Cardiac septum (tissue), 1 donor: ENCODE data around the gene OR7G3. TPM values are rescaled to one million over a fixed set of nuclear protein-coding genes. Genes with fewer than 3 reads are reported as not detected.

Source experiments
- DNase-seq: peaks from one replicate; pipeline ENCODE4 v3.0.0-alpha.2; 2020; ENCODE audit warnings: low spot score
- intact Hi-C: fragments of 100-400 bp; cut with DNase I; formaldehyde crosslinking; loops from one replicate; pipeline ENCODE4 v1.14.0; 2022
- long read RNA-seq: library from polyadenylated mRNA; unstranded; transcript quantifications from one replicate; pipeline ENCODE4 v2.0.0, GENCODE V29; 2021
- total RNA-seq: library from RNA; stranded (reverse); fragmentation: NEBNext Ultra II Directional; extraction: Animal tissue kit (Norgen Biotek cat#: 25700); gene quantifications from one replicate; pipeline ENCODE4 v1.2.1, GENCODE V29; 2021
- donor health status: DM: no; HTN: no; CAD: no.

Gene OR7G3
- not detected for total RNA-seq
- long read RNA-seq = 0 reads

DNA sequence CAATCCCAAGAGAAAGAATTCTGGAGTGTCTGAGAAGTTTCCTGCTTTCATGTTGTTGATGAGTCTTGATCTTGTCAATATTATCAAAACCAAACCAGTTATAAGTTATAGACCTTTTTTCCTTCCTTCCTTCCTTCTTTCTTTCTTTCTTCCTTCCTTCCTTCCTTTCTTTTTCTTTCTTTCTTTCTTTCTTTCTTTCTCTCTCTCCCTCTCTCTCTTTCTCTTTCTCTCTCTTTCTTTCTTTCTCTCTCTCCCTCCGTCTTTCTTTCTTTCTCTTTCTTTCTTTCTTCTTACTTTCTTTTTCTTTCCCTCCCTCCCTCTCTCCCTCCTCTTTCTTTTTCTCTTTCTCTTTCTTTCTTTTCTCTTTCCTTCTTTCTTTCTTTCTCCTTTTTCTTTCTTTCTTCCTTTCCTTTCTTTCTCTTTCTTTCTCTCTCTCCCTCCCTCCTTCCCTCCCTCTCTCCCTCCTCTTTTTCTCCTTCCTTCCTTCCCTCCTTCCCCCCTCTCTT is at the start of gene OR7G3:
Gene OR7G3, minus strand, starts transcription at position 51 of the 506 bp plus-strand sequence. Its CDS starts 0 bp downstream, at position 51.
- intact Hi-C loops = no loop called here

DNA sequence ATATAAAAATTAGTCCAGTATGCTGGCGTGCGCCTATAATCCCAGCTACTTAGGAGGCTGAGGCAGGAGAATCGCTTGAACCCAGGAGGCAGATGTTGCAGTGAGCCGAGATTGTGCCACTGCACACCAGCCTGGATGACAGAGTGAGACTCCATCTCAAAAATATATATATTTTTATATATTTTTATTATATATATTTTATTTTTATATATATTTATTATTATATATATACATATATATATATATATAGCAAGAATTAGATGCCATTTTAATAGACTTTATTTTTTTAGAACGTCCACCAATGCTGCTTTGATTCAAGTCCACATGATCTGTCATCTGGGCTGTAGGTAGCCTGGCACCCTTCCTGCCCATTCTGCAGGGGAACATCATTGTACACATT is 48.6 kb upstream of the OR7G3 start:
- no peak for DNase-seq
- intact Hi-C loops = no loop called here

More for the DNA sequence above, at the start of gene OR7G3:
- no peak for DNase-seq

DNA sequence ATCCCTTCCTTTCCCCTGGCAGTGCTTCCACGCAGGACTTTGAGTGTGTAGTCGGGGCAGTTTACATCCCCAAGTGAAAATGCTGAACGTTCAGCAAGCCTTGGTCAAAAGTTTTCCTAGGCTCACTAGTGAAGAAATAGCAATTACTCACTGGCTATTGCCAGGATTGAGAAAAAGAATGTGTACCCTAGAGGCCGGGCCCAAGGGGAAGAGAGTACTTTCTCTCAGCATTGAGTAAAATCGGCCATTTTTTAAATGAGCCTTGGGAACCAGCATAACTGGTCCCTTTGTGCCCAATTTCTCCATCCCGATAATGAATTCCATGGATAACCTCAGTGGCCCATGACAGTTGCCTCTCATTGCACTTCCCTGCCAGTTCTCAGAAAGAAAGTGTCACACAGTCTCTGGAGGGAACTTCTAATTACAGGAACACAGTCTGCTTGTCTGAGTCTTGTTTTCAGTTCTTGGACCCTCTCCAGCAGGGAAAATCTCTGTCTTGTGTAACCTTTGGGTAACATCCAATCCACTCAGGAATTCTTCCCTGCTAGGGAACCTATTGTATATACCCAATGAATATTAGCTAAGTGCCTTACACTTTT is 44.7 kb upstream of the OR7G3 start:
- DNase-seq = no peak
- intact Hi-C loops = no loop called here

DNA sequence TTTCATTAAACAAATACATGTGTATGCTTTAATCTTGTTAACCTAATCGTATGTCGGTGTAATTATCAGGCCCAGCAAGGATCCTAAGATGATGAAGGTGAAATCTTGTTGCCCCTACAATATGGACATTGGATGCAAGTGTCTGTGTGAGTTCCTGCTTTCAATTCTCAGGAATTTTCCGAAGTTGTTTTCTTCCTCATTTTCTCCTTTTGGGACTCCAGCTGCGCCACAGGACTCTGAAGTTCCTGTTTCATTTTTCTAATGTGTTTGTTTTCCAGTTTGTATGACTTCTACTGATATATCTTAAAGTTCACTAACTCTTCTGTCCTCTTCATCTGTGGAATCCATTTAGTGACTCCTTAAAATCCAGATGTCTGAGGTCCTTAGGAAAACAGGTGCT is 40.1 kb upstream of the OR7G3 start:
- intact Hi-C loops = no loop called here
- DNase-seq = no peak

DNA sequence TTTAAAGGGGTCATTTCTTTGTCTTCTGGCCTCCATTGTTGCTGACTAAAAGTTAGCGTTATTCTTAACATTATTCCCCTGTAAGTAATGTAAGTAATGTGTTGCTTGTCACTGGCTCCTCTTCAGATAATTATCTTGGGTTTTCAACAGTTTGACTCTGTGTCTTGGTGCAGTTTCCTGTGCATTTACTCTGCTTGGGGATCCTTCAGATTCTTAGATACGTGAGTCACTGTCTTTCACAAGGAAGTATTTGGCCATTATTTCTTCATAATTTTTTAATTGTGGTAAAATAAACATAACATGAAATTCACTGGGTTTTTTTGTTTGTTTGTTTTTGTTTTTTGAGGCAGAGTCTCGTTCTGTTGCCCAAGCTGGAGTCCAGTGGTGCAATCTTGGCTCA is 38.5 kb upstream of the OR7G3 start:
- intact Hi-C loops = no loop called here
- no peak for DNase-seq

DNA sequence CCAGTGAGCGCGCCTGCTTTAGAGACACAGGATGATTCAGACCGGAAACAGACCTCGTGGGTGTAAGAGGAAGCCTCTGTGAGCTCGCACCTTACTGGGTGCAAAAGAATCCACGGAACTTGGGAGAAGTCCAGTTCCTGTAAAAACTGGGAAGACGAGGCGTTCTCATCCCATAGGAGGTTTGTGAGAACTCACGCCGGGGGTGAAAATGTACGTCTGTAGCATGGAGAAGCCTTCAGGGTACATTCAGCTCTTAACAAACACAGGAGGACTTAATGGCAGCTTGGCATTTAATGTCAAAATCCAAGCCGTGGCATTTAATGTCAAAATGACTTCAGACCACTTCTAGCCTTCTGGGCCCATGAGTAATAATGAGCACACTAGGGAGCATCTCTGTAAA is 34.7 kb upstream of the OR7G3 start:
- intact Hi-C loops = no loop called here
- DNase-seq = no peak

DNA sequence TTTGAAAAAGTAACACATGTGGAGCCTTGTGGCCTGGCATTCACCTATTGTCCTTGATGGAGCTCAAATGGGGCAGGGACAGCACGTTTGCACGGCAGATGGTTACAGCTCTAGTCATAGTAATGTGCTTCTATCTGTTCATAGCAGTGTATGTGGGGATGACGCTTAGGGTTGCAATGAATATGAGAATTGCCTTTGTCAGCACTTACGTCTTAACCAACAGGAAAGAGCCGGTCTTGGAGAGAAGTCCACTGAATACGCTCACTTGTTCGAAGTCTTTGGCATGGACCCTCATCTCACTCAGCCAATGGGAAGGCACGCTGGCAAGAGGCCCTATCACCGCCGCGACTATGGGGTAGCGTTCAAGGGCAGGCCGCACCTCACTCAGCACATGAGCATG is 33.1 kb upstream of the OR7G3 start:
- intact Hi-C loops = no loop called here
- no peak for DNase-seq

DNA sequence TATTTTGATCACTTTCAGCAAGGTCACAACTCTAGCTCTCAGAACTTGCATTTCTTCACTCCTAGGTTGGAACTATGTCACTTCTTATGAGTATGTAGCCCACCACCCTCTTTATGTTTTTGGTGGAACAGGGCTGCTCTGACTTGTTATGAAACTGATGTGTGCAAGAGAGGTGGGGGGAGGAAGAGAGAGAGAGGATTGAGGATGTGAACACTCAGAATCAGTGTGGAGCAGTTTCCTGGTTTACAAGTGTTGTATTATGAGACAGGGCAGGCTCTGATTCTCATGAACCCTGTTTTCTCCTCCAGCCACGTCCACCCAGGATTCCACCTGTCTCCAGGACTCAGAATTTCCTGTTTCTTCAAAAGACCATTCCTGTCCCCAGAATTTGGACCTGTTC is 29.6 kb upstream of the OR7G3 start:
- DNase-seq = no peak
- intact Hi-C loops = no loop called here

DNA sequence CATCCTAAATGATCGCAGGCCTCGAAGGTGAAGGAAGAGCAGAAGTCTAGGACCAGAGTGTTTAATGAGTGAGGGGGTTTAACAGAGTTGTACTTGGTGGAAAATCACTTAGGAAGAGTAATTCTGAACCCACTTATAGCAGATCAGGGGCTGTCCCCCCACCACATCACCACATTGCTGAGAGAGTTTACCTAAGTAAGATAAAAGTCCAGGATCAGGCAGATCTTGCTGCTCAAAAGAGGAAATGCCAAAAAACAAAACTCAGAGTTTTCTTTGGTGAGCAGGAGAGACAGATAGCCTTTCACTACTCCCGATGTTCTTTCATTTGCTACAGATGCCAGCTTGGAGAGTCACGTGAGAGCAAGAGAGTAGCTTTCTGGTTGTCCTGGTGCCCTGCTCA is 28.8 kb upstream of the OR7G3 start:
- intact Hi-C loops = no loop called here
- DNase-seq = no peak

DNA sequence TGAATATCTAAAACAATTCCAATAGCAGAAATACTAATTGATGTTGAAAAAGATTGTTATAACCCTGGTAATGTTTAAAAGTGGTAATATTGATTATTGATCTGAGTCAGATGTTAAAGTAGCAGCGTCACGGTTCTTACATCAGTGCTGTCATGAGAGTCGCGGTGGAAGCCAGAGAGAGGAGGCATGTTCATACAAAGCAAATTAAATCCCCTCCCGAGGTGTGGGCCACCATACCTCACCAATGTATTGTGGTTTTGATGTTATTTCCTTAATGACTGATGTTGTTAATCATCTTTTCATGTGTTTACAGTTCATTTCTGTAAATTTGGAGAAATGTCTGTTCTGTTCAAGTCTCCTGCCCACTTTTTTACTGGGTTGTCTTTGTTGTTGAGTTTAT is 24.6 kb upstream of the OR7G3 start:
- intact Hi-C loops = no loop called here
- no peak for DNase-seq

DNA sequence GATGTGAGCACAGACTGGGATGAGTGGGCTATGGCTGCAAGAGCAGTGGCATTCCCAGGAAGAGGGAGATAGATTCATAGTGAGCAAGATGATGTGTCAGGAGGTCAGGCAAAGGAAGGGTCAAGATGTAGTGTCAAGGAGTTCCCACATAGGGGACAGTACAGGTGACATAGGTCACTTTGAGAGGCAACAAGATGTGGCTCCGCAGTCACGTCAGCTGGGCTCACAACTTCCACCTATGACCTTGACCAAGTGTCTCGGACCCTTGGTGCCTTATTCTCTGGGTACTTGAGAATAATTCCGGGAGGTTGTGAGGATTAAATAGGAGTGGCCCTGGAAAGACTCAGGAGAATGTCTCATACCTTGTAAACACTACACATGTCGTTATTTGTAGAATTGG is 23.9 kb upstream of the OR7G3 start:
- intact Hi-C loops = no loop called here
- DNase-seq = no peak

DNA sequence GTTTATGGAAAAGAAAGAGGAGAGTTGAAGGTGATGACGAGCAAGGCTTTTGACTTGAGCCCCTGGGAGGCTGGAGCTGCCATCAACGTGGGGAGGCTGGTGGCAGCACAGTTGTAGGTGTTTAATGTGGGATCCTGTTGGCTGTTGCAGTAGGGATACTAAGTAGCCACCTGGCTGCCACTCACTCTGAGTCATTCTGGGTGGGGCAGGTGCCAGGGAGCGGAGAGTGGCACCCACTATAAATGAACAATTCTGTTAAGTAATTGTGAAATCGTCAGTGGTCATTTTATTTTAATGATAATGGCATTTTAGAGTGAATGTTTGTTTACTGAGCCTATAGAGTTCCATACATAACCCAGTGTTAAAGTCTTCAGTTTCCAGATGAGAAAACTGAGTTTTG is 23.2 kb upstream of the OR7G3 start:
- intact Hi-C loops = loop anchor here (10.0 kb wide), 2 partner anchors 165 to 645 kb away; no protein-coding TSS in a partner anchor

DNA sequence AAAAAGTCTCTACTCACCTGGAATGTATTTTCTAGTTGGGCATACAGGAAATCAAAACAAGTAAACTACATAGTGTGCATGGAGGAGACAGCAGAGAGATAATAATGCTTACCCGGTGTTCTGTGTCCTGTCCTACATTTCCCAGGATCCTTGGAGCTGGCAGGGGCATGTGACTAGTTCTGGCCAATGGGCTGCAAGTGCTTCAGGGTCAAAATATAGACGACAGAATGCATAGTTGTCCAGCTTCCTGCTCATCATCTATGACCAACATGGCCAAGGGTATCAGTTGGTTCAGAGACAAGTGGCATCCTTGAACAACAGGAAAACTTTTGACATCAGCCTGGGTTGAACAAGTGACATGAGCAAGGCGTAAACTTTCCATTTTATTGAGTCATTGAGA is 21.9 kb upstream of the OR7G3 start:
- intact Hi-C loops = loop anchor here (10.0 kb wide), 2 partner anchors 166 to 646 kb away; no protein-coding TSS in a partner anchor
- DNase-seq = no peak

More for the DNA sequence above, 23.2 kb upstream of the OR7G3 start:
- DNase-seq = no peak

DNA sequence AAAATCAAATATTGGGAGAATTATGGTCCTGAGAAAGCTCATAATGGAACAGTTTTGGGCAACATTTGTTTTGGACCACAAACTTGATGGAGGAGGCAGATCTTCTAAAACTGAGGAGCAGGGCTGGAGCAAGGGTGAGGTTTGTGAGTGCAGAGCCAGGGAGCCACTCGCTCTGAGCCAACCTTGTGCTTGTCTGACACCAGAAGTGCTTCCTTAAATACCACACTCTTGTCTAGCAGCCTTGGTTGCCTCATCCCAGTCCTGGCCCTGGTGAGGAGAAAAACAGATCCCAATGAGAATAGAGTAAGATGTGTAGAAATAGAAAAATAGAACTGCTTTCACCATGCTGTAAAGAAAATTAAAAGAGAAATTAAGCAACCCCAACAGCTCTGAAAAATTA is 20.1 kb upstream of the OR7G3 start:
- no peak for DNase-seq
- intact Hi-C loops = loop anchor here (10.0 kb wide), 2 partner anchors 168 to 648 kb away; no protein-coding TSS in a partner anchor

DNA sequence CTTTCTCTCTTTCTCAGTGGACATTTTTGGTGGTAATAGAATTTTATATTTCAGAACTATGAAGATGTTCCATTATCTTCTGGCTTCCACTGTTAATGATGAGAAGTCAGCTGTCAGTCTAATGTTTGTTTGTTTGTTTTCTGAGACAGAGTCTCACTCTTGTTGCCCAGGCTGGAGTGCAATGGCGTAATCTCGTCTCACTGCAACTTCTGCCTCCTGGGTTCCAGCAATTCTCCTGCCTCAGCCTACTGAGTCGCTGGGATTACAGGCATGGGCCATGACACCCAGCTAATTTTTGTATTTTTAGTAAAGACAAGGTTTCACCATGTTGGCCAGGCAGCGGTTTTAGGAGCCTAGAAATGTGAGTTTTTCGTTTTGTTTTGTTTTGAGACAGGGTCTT is 18.2 kb upstream of the OR7G3 start:
- intact Hi-C loops = loop anchor here (5.0 to 10.0 kb wide), 3 partner anchors 170 to 823 kb away; partner anchors contain the start of genes NDUFA7 and RPS28
- DNase-seq = no peak

DNA sequence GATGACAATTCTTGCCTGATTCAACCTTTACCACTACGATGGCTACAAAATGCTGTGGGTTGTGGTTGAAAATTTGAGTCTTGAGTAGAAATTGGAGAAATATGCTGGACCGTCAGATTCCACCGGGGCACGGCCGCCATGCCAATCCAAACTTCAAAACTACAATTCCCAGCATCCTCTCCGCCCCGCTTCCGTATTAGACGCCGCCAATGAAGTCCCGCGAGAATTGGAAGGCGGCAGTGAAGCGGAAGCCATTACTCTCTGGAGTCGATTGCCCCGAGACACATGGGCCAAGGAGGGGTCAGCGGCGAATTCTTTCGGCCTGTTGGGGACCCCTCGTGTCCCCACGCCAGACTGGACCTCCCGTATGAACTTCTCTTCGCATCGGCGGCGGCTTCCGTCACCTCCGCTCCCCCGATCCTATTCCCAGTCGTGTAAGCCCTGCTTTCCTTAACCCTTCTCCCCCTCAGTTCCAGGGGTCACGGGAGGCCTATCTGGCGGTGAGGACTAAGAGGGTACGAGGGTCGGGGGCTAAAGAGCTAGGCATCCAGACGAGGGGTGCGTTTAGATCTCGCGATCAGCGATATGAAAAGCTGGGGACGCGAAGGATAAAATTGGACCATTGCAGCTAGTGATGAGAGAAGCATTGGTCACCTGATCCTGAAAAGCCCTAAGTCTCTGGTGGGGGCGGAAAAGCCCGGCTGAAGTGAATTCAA is 13.6 kb upstream of the OR7G3 start, which contains the start of gene ZNF317:
Gene ZNF317, plus strand, starts transcription at position 239 of the 716 bp plus-strand sequence. CDS start 15,620 bp downstream, outside the sequence.
- intact Hi-C loops = loop anchor here (5.0 to 10.0 kb wide), 3 partner anchors 174 to 818 kb away; partner anchors contain the start of genes NDUFA7 and RPS28
- DNase-seq = peak; percentile 96

DNA sequence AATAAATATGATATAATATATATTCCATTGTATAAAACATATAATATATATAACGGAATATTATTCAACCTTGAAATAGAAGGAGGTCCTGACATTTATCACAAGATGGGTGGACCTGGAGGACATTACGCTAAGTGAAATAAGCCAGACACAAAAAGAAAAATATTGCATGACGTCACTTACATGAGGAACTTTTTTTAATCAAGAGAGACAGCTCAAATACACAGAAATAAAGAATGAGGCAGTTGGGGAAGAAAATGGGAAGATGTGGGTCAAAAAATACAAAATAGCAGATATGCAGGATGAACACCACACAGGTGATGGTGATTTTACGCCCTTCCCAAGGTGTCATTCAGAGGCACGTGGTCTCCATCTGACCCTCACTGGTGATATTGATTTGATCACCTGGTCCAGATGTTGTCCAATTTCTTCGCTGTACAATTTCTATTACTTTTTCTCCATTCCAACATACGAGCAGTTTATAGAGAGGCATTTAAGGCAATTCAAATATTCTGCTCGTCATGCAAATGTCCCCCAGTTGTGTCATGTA is 12.9 kb upstream of the OR7G3 start:
- no peak for DNase-seq
- intact Hi-C loops = loop anchor here (5.0 to 10.0 kb wide), 3 partner anchors 175 to 817 kb away; partner anchors contain the start of genes NDUFA7 and RPS28

DNA sequence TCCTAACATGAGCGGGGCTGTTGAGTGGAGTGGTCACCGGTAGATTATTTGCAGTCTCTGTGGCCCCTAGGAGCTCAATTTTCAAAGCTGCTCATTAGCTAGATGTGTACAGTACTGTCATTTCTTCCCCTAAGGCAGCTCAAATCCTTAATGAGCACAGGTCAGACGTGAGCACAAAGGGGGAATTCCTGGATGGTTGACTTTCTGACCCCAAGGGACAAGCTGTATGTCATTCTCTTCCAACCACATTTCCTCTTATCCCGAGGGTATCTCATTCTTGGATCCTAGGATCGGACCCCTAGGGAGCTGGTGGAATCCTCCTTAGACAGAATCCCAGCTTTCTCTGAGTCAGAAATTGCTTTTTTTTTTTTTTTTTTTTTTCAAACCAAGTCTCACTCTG is 5.7 kb upstream of the OR7G3 start:
- DNase-seq = no peak
- intact Hi-C loops = no loop called here

DNA sequence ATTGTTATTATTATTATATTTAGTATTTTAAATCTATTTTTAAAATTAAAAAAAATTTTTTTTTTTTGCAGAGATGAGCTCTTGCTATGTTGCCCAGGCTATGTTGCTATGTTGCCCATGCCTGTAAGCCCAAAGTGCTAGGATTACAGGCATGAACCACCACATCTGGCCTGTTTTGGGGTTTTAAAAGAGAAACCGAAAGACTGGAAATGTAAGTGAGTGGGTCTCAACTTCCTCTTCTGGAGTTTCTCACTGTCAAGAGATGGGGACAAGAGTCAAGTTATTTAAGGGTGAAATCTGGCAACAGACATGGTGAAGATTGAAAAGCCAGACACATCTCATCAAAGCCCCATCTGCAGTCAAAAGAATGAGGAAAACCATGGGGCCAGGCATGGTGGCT is 4.2 kb upstream of the OR7G3 start:
- intact Hi-C loops = no loop called here
- DNase-seq = no peak

DNA sequence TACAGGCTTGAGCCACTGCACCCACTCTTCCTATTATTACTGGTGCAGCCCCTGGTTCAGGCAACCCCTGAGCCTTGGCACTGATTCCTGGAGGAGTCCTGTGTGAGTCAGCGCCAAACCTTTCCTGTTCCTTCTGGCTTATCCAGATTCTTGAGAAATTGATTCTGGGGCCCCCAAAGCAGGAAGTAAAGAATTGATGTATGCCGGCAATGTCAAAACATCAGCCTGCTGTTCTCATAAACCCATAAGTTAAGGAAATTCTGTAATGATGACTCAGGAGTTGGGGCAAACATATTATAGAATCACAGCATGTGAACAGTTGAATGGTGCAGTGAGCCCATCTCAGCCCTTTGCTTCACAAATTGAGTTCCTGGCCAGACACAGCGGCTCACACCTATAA is 1.4 kb upstream of the OR7G3 start:
- no peak for DNase-seq
- intact Hi-C loops = no loop called here
